ENCODE data around the gene RNF43. TPM values are rescaled to one million over a fixed set of nuclear protein-coding genes. Genes with fewer than 3 reads are reported as not detected.
A peak's percentile ranks its signal among the peaks of the same experiment; 100 is the strongest.

The RNF43 gene
- total and polyA plus RNA-seq, 2 of the 13 experiments (the other 11 are each of a cell fraction or from before 2014, with no cell fraction given): 31.0 to 53.4 TPM

GRCh38 chr17:58412961-58413586 lies 4.3 kb downstream of the RNF43 start (continued):
- TF ChIP-seq RAD51 (IDR thresholded peaks at IDR 0.05; ENCODE audit: borderline replicate concordance) (no peak), ZNF17 (CRISPR knock-in tag; IDR thresholded peaks at IDR 0.05) (no peak), ZNF350 (CRISPR knock-in tag; IDR thresholded peaks at IDR 0.05; ENCODE audit: borderline replicate concordance, low read depth) (no peak), SRSF1 (optimal IDR thresholded peaks at IDR 0.05; ENCODE audit: low read depth, low read length) (no peak), E2F5 (CRISPR knock-in tag; conservative IDR thresholded peaks at IDR 0.05) (no peak), NRL (CRISPR knock-in tag; IDR thresholded peaks at IDR 0.05; ENCODE audit: borderline replicate concordance) (no peak), HNRNPLL (IDR thresholded peaks at IDR 0.05; ENCODE audit: low read depth, low read length, poor library complexity, severe bottlenecking) (no peak), BCL3 (CRISPR knock-in tag; IDR thresholded peaks at IDR 0.05) (no peak), MAX (IDR thresholded peaks at IDR 0.05) (peak; percentile 81), POLR2AphosphoS2 (IDR thresholded peaks at IDR 0.05; ENCODE audit: low read depth, low read length) (no peak), KAT7 (CRISPR knock-in tag; IDR thresholded peaks at IDR 0.05; ENCODE audit: borderline replicate concordance) (no peak), ZNF670 (CRISPR knock-in tag; IDR thresholded peaks at IDR 0.05; ENCODE audit: borderline replicate concordance) (no peak), ZNF225 (CRISPR knock-in tag; IDR thresholded peaks at IDR 0.05) (no peak), RERE (CRISPR knock-in tag; IDR thresholded peaks at IDR 0.05; ENCODE audit: low read depth) (0 out of 2 replicates have a peak, but pooled peaks have one; percentile 15), NCOR1 (IDR thresholded peaks at IDR 0.05; ENCODE audit: borderline replicate concordance, low read length) (no peak), ZNF432 (CRISPR knock-in tag; IDR thresholded peaks at IDR 0.05; ENCODE audit: borderline replicate concordance) (no peak), ZNF232 (CRISPR knock-in tag; IDR thresholded peaks at IDR 0.05; ENCODE audit: borderline replicate concordance) (no peak), BORCS8-MEF2B (CRISPR knock-in tag; IDR thresholded peaks at IDR 0.05) (no peak), TIGD3 (CRISPR knock-in tag; IDR thresholded peaks at IDR 0.05; ENCODE audit: borderline replicate concordance) (no peak), YY1 (IDR thresholded peaks at IDR 0.05; ENCODE audit: insufficient read depth, insufficient replicate concordance, low read depth, low read length) (no peak), ZNF33B (CRISPR knock-in tag; IDR thresholded peaks at IDR 0.05) (no peak)
